LNCAP (cell line): ENCODE data around the gene MICALL2.

Experiments
- CTCF ChIP-seq: fragments of 450-650 bp; IDR thresholded peaks from 2 replicates; pipeline ENCODE4 v1.5.1; 2017; ENCODE audit warnings: mild to moderate bottlenecking

The MICALL2 gene

GRCh38 chr7:1495564-1496242, 36.4 kb upstream of the MICALL2 start:
- no peak for TF ChIP-seq CTCF

GRCh38 chr7:1494866-1495563, 35.7 kb upstream of the MICALL2 start:
- no peak for TF ChIP-seq CTCF

- no peak for TF ChIP-seq CTCF
Measured at GRCh38 chr7:1494447-1494846, 35.2 kb upstream of the MICALL2 start.

- no peak for TF ChIP-seq CTCF
Measured at GRCh38 chr7:1493571-1493970, 34.3 kb upstream of the MICALL2 start.

GRCh38 chr7:1493129-1493528, 33.9 kb upstream of the MICALL2 start:
- TF ChIP-seq CTCF, result no peak

- TF ChIP-seq CTCF, result no peak
Measured at GRCh38 chr7:1492640-1493039, 33.4 kb upstream of the MICALL2 start.

GRCh38 chr7:1492221-1492620, 33.0 kb upstream of the MICALL2 start:
- TF ChIP-seq CTCF, result no peak
